IMR-90 (cell line): Measurements from ENCODE around the gene XPO6. TPM values are rescaled to one million over a fixed set of nuclear protein-coding genes. Genes with fewer than 3 reads are reported as not detected.

Experiments
- ATAC-seq: fragments of 200-7000 bp; cut with Tn5 transposase; 2 replicates; pipeline ENCODE4 v1.9.1; 2020; ENCODE audit warnings: low read depth, mild to moderate bottlenecking, moderate library complexity
- BruUV-seq: library from RNA; stranded (reverse); fragments of 400-500 nt; replicated peaks from 2 replicates; lab custom pipeline; 2021; lab: Mats Ljungman, UMichigan
- CTCF ChIA-PET: fragments of 300-600 bp; formaldehyde crosslinking; extraction: SDS; loops from one replicate; lab custom pipeline; 2021; ENCODE audit warnings: antibody characterized with exemption; lab: Yijun Ruan, JAX
- POLR2A ChIA-PET: fragments of 300-600 bp; sonication (Branson Sonifier 250); formaldehyde crosslinking; loops from one replicate; lab custom pipeline; 2022; ENCODE audit warnings: antibody characterized with exemption; ENCODE audit not compliant: unreplicated experiment; lab: Charles Lee
- DNase-seq: peaks from one replicate; pipeline ENCODE4 v3.0.0; 2013
- H2AFZ ChIP-seq: replicated peaks from 2 replicates; pipeline ENCODE3; 2013; ENCODE audit warnings: low read length, mild to moderate bottlenecking; ENCODE audit not compliant: poor library complexity
- H2AK5ac ChIP-seq: 2 replicates; pipeline ENCODE4 v1.6.1; 2013; ENCODE audit warnings: low read depth, low read length, inconsistent platforms
- H2AK9ac ChIP-seq: replicated peaks from 2 replicates; pipeline ENCODE3; 2013; ENCODE audit warnings: mild to moderate bottlenecking, low read depth, low read length, moderate library complexity; ENCODE audit not compliant: poor library complexity
- H2BK120ac ChIP-seq: 2 replicates; pipeline ENCODE4 v1.6.1; 2013; ENCODE audit warnings: low read depth, low read length, inconsistent platforms
- H2BK15ac ChIP-seq: 3 replicates; pipeline ENCODE4 v1.6.1; 2013; ENCODE audit warnings: low read depth, low read length, inconsistent platforms
- H2BK20ac ChIP-seq: 2 replicates; pipeline ENCODE4 v1.6.1; 2013; ENCODE audit warnings: low read depth, mild to moderate bottlenecking, inconsistent platforms, low read length, moderate library complexity
- H2BK5ac ChIP-seq: 2 replicates; pipeline ENCODE4 v1.6.1; 2013; ENCODE audit warnings: mild to moderate bottlenecking, low read depth, low read length, inconsistent platforms; ENCODE audit not compliant: poor library complexity, severe bottlenecking
- H3K14ac ChIP-seq: replicated peaks from 2 replicates; pipeline ENCODE4 v1.6.1; 2013; ENCODE audit warnings: low read depth, low read length, inconsistent platforms
- H3K18ac ChIP-seq: 2 replicates; pipeline ENCODE4 v1.6.1; 2013; ENCODE audit warnings: low read depth, low read length, control low read depth
- H3K23ac ChIP-seq: 2 replicates; pipeline ENCODE4 v1.6.1; 2013; ENCODE audit warnings: low read depth, low read length, inconsistent platforms
- H3K27ac ChIP-seq: 2 replicates; pipeline ENCODE4 v1.5.1; 2013; ENCODE audit warnings: mild to moderate bottlenecking, control low read depth, low read length; ENCODE audit not compliant: insufficient read depth
- H3K27me3 ChIP-seq: 2 replicates; pipeline ENCODE4 v1.6.1; 2013; ENCODE audit warnings: low read length; ENCODE audit not compliant: control insufficient read depth, insufficient read depth
- H3K36me3 ChIP-seq: 2 replicates; pipeline ENCODE4 v1.6.1; 2013; ENCODE audit warnings: low read length, mixed read lengths; ENCODE audit not compliant: control insufficient read depth, insufficient read depth
- H3K4ac ChIP-seq: 2 replicates; pipeline ENCODE4 v1.6.1; 2013; ENCODE audit warnings: low read depth, low read length, inconsistent platforms
- H3K4me1 ChIP-seq: 2 replicates; pipeline ENCODE4 v1.6.1; 2013; ENCODE audit warnings: low read length, mixed read lengths; ENCODE audit not compliant: control insufficient read depth, insufficient read depth
- H3K4me2 ChIP-seq: 2 replicates; pipeline ENCODE4 v1.6.1; 2013; ENCODE audit warnings: low read depth, mild to moderate bottlenecking, control low read depth, low read length, moderate library complexity
- H3K4me3 ChIP-seq: 2 replicates; pipeline ENCODE4 v1.5.1; 2013; ENCODE audit warnings: low read depth, mild to moderate bottlenecking, control low read depth, low read length, moderate library complexity; ENCODE audit not compliant: insufficient read depth
- H3K56ac ChIP-seq: 2 replicates; pipeline ENCODE4 v1.6.1; 2013; ENCODE audit warnings: low read length, inconsistent platforms; ENCODE audit not compliant: insufficient read depth; ENCODE audit errors: extremely low read depth
- H3K79me1 ChIP-seq, 2 experiments: 2 replicates each; pipeline ENCODE4 v1.6.1; 2013; ENCODE audit warnings: low read length in 2 of 2, inconsistent platforms in 1 of 2, low read depth in 1 of 2
- H3K9ac ChIP-seq: 2 replicates; pipeline ENCODE4 v1.6.1; 2013; ENCODE audit warnings: low read depth, low read length, control low read depth
- H3K9me1 ChIP-seq: 2 replicates; pipeline ENCODE4 v1.6.1; 2013; ENCODE audit warnings: low read length, inconsistent platforms; ENCODE audit not compliant: insufficient read depth
- H3K9me3 ChIP-seq: 2 replicates; pipeline ENCODE4 v1.6.1; 2013; ENCODE audit warnings: low read length; ENCODE audit not compliant: control insufficient read depth, insufficient read depth
- H4K20me1 ChIP-seq: 2 replicates; pipeline ENCODE4 v1.6.1; 2013; ENCODE audit warnings: low read length, inconsistent platforms; ENCODE audit not compliant: insufficient read depth
- H4K5ac ChIP-seq: 2 replicates; pipeline ENCODE4 v1.6.1; 2013; ENCODE audit warnings: mild to moderate bottlenecking, low read depth, low read length, control low read depth
- H4K8ac ChIP-seq, 2 experiments: 2 replicates each; pipeline ENCODE4 v1.6.1; 2013; ENCODE audit warnings: low read depth in 2 of 2, low read length in 2 of 2, control low read depth in 1 of 2, inconsistent platforms in 1 of 2
- H4K91ac ChIP-seq: 2 replicates; pipeline ENCODE4 v1.6.1; 2013; ENCODE audit warnings: low read depth, low read length, inconsistent platforms; ENCODE audit not compliant: insufficient read depth
- CEBPB ChIP-seq: IDR thresholded peaks from 2 replicates; pipeline ENCODE4 v1.6.1; 2012; ENCODE audit warnings: low read depth, low read length, improper control_type of control experiment
- ELK1 ChIP-seq: fragments of 150-350 bp; IDR thresholded peaks from 2 replicates; pipeline ENCODE4 v1.6.1; 2016; ENCODE audit warnings: low read depth, mild to moderate bottlenecking, low read length, moderate library complexity, borderline replicate concordance
- RCOR1 ChIP-seq: IDR thresholded peaks from 2 replicates; pipeline ENCODE4 v1.6.1; 2012; ENCODE audit warnings: mild to moderate bottlenecking, low read length, improper control_type of control experiment; ENCODE audit not compliant: insufficient replicate concordance
- WGBS, 2 experiments: methylation state at CpG; one replicate each; pipeline versions ENCODE4 v1.1.5 to v1.1.7; 2013; ENCODE audit warnings: missing lambda C conversion rate in 2 of 2; ENCODE audit not compliant: insufficient read length in 1 of 2; ENCODE audit errors: extremely low coverage in 2 of 2; 5-methylcytosine and 5-hydroxymethylcytosine counted together
- dilution Hi-C: fragments of 300-500 bp; cut with HindIII; formaldehyde crosslinking; loops from one replicate; pipeline ENCODE4 v1.14.3; 2018; ENCODE audit warnings: low sequenced_read_pairs; ENCODE audit not compliant: unreplicated experiment
- in situ Hi-C: fragments of 300-500 bp; cut with MboI; formaldehyde crosslinking; loops from 3 replicates; pipeline ENCODE4 v1.14.3; 2019; ENCODE audit warnings: low sequenced_read_pairs, inconsistent platforms, mixed read lengths
- intact Hi-C: fragments of 100-400 bp; cut with micrococcal nuclease; formaldehyde crosslinking; loops from 2 replicates; pipeline ENCODE4 v1.10.0; 2022
- polyA plus RNA-seq, 3 experiments: library from polyadenylated mRNA; depleted of rRNA; stranded (reverse); fragments of >200 nt; gene quantifications; 2 replicates each; pipeline ENCODE4 v1.2.3, GENCODE V29; 2012; ENCODE audit warnings: low replicate concordance in 1 of 3
- total RNA-seq: library from RNA; depleted of rRNA; stranded (reverse); fragments of >200 nt; gene quantifications from 2 replicates; pipeline ENCODE4 v1.2.3, GENCODE V29; 2012

The XPO6 gene
- total and polyA plus RNA-seq, 2 of the 4 experiments (the other 2 are of a cell fraction): 108 to 184 TPM

- dilution Hi-C loops (no loop called here), in situ Hi-C loops (loop anchor here (10.0 kb wide), 1 partner anchor 59 kb away; no protein-coding TSS in a partner anchor), intact Hi-C loops (loop anchor here (2.0 kb wide), 1 partner anchor 17 kb away; no protein-coding TSS in a partner anchor)
- BruUV-seq: no TSS peak
- Histone ChIP-seq H4K91ac (no peak overlapping the region), H2BK20ac (no peak overlapping the region), H3K56ac (peak overlapping the region; percentile 9; the same call in 1 of the 2 replicates), H3K4me1 (peaks cover 11% of the 10 kb centered on the region), H2BK5ac (no peak overlapping the region), H2BK15ac (no peak overlapping the region), H3K14ac (no peak overlapping the region), H3K79me1 (peaks cover 53 to 82% of the 10 kb centered on the region in 2 experiments), H3K9ac (no peak overlapping the region), H4K20me1 (peaks cover 8% of the 10 kb centered on the region; the same call in 1 of the 2 replicates), H2BK120ac (no peak overlapping the region), H3K36me3 (peaks cover 32% of the 10 kb centered on the region), H2AFZ (no peak overlapping the region), H3K27me3 (no peaks in the 10 kb centered on the region), H3K4me2 (no peak overlapping the region), H4K5ac (no peak overlapping the region; the same call in 1 of the 2 replicates), H3K4ac (no peak overlapping the region; the same call in 1 of the 2 replicates), H3K27ac (peak overlapping the region; percentile 77; the same call in 1 of the 2 replicates), H3K18ac (no peak overlapping the region; the same call in 1 of the 2 replicates), H3K23ac (no peak overlapping the region), H3K9me1 (peaks cover 21% of the 10 kb centered on the region), H2AK9ac (no peak overlapping the region), H3K9me3 (no peaks in the 10 kb centered on the region), H2AK5ac (no peak overlapping the region), H3K4me3 (no peak overlapping the region), H4K8ac (no peak overlapping the region; a peak in 1 of 4 replicates)
- no peak for TF ChIP-seq ELK1
- no peak for TF ChIP-seq RCOR1
- peak; percentile 97 for TF ChIP-seq CEBPB
- WGBS, 2 experiments: no CpG with 5 or more reads among the region's 2 CpGs
- POLR2A ChIA-PET: no interaction called here
- peak; percentile 21; the same call in 1 of the 2 replicates for ATAC-seq
- peak; percentile 73 for DNase-seq
- CTCF ChIA-PET: no interaction called here
Observed at GRCh38 chr16:28164140-28164539, 47.6 kb downstream of the XPO6 start.
